ENCODE results near the gene ZAP70.

DNA sequence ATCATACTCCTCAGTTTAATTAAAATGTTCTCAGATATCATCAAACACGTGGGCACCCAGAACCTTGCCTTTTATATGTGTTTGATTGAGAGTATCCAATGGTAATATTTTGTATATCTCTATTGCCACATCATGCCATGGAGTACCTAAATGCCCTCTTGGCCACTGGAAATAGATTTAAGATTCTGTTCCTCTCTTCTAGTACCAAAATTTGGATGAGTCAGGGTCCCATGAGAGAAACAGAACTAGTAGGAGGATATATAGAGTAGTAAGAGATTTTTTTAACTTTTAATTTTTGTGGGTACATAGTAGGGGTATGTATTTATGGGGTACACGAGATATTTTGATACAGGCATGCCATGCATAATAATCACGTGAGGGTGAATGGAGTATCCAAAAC lies 9.6 kb upstream of the ZAP70 start:
- no peak for TF ChIP-seq FOXA1 (IDR thresholded peaks at IDR 0.05)
- no peak for TF ChIP-seq BHLHE40 (IDR thresholded peaks at IDR 0.05; ENCODE audit: borderline replicate concordance)
- no peak for TF ChIP-seq ELF4 (IDR thresholded peaks at IDR 0.05)
- no peak for TF ChIP-seq TARDBP (IDR thresholded peaks at IDR 0.05)
- no peak for TF ChIP-seq SP1 (IDR thresholded peaks at IDR 0.05)
- TF ChIP-seq FOXM1 (IDR thresholded peaks at IDR 0.05; ENCODE audit: borderline replicate concordance), result no peak

All from HEK293T (cell line).